ENCODE results near the gene APPL2.

Gene APPL2

DNA sequence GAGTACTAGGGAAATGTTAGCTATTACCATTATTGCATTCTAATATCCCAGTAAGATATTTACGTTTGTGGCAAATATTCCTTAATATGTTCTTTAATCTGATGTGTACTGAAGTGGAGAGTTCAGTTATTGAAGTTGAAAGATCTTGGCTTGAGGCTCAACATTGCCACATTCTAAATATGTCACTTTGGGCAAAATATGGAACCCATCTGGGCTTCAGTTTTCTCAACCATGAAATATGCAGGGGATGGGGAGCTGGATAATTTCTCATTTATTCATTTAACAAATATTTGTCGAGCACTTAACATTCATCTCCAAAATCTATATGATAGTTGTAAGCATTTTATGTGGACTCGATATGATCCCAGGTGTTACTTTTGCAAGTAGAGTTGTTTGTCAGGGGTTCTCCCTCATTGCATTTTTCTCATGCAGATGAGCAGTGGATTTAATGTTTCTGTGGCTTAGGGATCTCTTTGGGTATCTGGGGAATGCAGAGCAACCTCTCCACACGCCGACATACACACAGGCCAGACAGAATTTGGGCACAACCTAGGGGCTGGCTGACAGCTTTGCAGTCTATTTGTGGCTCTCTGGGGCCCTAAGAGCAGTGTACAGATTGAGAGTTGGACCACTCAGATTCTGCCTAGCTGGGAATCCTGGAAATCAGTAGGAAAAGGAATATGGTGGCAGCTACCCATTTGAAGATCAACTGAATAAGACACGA, 26.6 kb upstream of the APPL2 start:
- ATAC-seq: peak; percentile 67
- TF ChIP-seq, protein P1, sequence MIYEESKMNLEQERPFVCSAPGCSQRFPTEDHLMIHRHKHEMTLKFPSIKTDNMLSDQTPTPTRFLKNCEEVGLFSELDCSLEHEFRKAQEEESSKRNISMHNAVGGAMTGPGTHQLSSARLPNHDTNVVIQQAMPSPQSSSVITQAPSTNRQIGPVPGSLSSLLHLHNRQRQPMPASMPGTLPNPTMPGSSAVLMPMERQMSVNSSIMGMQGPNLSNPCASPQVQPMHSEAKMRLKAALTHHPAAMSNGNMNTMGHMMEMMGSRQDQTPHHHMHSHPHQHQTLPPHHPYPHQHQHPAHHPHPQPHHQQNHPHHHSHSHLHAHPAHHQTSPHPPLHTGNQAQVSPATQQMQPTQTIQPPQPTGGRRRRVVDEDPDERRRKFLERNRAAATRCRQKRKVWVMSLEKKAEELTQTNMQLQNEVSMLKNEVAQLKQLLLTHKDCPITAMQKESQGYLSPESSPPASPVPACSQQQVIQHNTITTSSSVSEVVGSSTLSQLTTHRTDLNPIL (CRISPR knock-in tag; IDR thresholded peaks at IDR 0.05; ENCODE audit: low read depth): no peak
- no peak for TF ChIP-seq PPARA (CRISPR knock-in tag; IDR thresholded peaks at IDR 0.05; ENCODE audit: borderline replicate concordance)
- no peak for TF ChIP-seq SNAI2 (CRISPR knock-in tag; IDR thresholded peaks at IDR 0.05)
- no peak for TF ChIP-seq TSHZ2 (CRISPR knock-in tag; IDR thresholded peaks at IDR 0.05)
- no peak for TF ChIP-seq ZFP3 (CRISPR knock-in tag; IDR thresholded peaks at IDR 0.05)
- TF ChIP-seq PATZ1 (CRISPR knock-in tag; IDR thresholded peaks at IDR 0.05; ENCODE audit: borderline replicate concordance): no peak
- no peak for TF ChIP-seq ZFP30 (CRISPR knock-in tag; IDR thresholded peaks at IDR 0.05)
- TF ChIP-seq ESRRG (CRISPR knock-in tag; IDR thresholded peaks at IDR 0.05): no peak
- TF ChIP-seq ISL1 (CRISPR knock-in tag; IDR thresholded peaks at IDR 0.05): no peak
- no peak for TF ChIP-seq ZC3H10 (CRISPR knock-in tag; IDR thresholded peaks at IDR 0.05)
- no peak for TF ChIP-seq ZNF565 (CRISPR knock-in tag; conservative IDR thresholded peaks at IDR 0.05; ENCODE audit: low read depth)

GRCh38 chr12:105261010-105261409, 25.0 kb upstream of the APPL2 start:
- no peak for ATAC-seq
- TF ChIP-seq ZNF565 (CRISPR knock-in tag; conservative IDR thresholded peaks at IDR 0.05; ENCODE audit: low read depth) (no peak), SNAI2 (CRISPR knock-in tag; IDR thresholded peaks at IDR 0.05) (no peak), OSR1 (CRISPR knock-in tag; IDR thresholded peaks at IDR 0.05) (no peak), ZNF8 (CRISPR knock-in tag; IDR thresholded peaks at IDR 0.05) (no peak), ZNF70 (CRISPR knock-in tag; IDR thresholded peaks at IDR 0.05) (no peak), ARNTL (CRISPR knock-in tag; IDR thresholded peaks at IDR 0.05; ENCODE audit: borderline replicate concordance, low read depth) (no peak), ZC3H10 (CRISPR knock-in tag; IDR thresholded peaks at IDR 0.05) (no peak), ESRRG (CRISPR knock-in tag; IDR thresholded peaks at IDR 0.05) (no peak)
- TF ChIP-seq, protein P1 (CRISPR knock-in tag; IDR thresholded peaks at IDR 0.05; ENCODE audit: low read depth): no peak

DNA sequence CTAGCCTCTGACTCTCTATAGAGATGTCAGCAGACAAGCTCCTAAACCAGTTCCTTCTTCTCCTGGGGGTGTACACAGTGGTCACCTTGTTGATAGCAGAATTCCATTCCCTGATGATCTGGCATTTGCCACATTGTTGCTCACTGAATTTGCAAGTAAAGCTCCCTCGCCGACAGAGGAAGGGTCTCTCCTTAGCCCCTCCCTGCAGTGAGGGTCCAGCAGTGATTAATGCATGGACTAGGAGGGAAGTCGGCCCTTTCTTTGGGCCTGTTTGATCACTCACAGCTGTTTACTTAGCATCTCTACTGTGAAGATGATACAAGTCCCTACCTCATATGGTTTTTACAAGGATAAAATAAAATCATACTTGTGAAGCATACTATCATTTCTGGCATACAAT, 23.3 kb upstream of the APPL2 start:
- no peak for TF ChIP-seq ZFP3 (CRISPR knock-in tag; IDR thresholded peaks at IDR 0.05)
- no peak for TF ChIP-seq BACH2 (CRISPR knock-in tag; IDR thresholded peaks at IDR 0.05; ENCODE audit: borderline replicate concordance)
- ATAC-seq: no peak

GRCh38 chr12:105257321-105257728, 21.4 kb upstream of the APPL2 start:
- ATAC-seq: peak; percentile 61
- TF ChIP-seq OSR1 (CRISPR knock-in tag; IDR thresholded peaks at IDR 0.05): no peak
- TF ChIP-seq, protein P1 (CRISPR knock-in tag; IDR thresholded peaks at IDR 0.05; ENCODE audit: low read depth): no peak
- TF ChIP-seq ZFP30 (CRISPR knock-in tag; IDR thresholded peaks at IDR 0.05): no peak
- TF ChIP-seq ZNF70 (CRISPR knock-in tag; IDR thresholded peaks at IDR 0.05): no peak
- no peak for TF ChIP-seq CSDC2 (CRISPR knock-in tag; IDR thresholded peaks at IDR 0.05)
- TF ChIP-seq PPARA (CRISPR knock-in tag; IDR thresholded peaks at IDR 0.05; ENCODE audit: borderline replicate concordance): no peak
- no peak for TF ChIP-seq RARB (CRISPR knock-in tag; IDR thresholded peaks at IDR 0.05)
- no peak for TF ChIP-seq GLIS3 (CRISPR knock-in tag; IDR thresholded peaks at IDR 0.05)
- TF ChIP-seq PATZ1 (CRISPR knock-in tag; IDR thresholded peaks at IDR 0.05; ENCODE audit: borderline replicate concordance): no peak
- TF ChIP-seq ZNF8 (CRISPR knock-in tag; IDR thresholded peaks at IDR 0.05): no peak
- 0 out of 2 replicates have a peak, but pooled peaks have one; percentile 48 for TF ChIP-seq ZC3H10 (CRISPR knock-in tag; IDR thresholded peaks at IDR 0.05)
- no peak for TF ChIP-seq ZFP3 (CRISPR knock-in tag; IDR thresholded peaks at IDR 0.05)
- TF ChIP-seq TOX (CRISPR knock-in tag; IDR thresholded peaks at IDR 0.05; ENCODE audit: borderline replicate concordance): peak; percentile 73
- TF ChIP-seq ARNTL (CRISPR knock-in tag; IDR thresholded peaks at IDR 0.05; ENCODE audit: borderline replicate concordance, low read depth): no peak
- no peak for TF ChIP-seq CSRNP3 (CRISPR knock-in tag; IDR thresholded peaks at IDR 0.05)
